ENCODE measurements around the gene NPLOC4.

GRCh38 chr17:81641825-81642489 is 5.0 kb upstream of the NPLOC4 start:
- no peak for TF ChIP-seq CTCF (IDR thresholded peaks at IDR 0.05; ENCODE audit: low read depth, low read length, missing input control)
- TF ChIP-seq TAF1 (conservative IDR thresholded peaks at IDR 0.05): no peak
- no peak for TF ChIP-seq MAX (IDR thresholded peaks at IDR 0.05)
